RWPE1 (cell line): ENCODE data around the gene ZFYVE28.

Experiments used
- CTCF ChIA-PET: fragments of 350-600 bp; sonication (Branson Sonifier 250); formaldehyde crosslinking; extraction: SDS; loops from one replicate; lab custom pipeline; 2021; lab: Yijun Ruan, JAX
- POLR2A ChIA-PET: fragments of 400-600 bp; formaldehyde crosslinking; extraction: SDS; loops from one replicate; lab custom pipeline; 2020; ENCODE audit warnings: antibody characterized with exemption; ENCODE audit not compliant: low non-redundant PET; lab: Yijun Ruan, JAX
- DNase-seq: peaks from one replicate; pipeline ENCODE4 v3.0.0; 2012; ENCODE audit warnings: low spot score
- H3K27ac ChIP-seq: fragments of 450-650 bp; 2 replicates; pipeline ENCODE4 v1.5.1; 2017
- TF ChIP-seq, protein P1 (sequence below): fragments of 450-650 bp; conservative IDR thresholded peaks from 2 replicates; pipeline ENCODE4 v1.5.1; 2017; ENCODE audit warnings: low read depth, mild to moderate bottlenecking

The ZFYVE28 gene

DNA sequence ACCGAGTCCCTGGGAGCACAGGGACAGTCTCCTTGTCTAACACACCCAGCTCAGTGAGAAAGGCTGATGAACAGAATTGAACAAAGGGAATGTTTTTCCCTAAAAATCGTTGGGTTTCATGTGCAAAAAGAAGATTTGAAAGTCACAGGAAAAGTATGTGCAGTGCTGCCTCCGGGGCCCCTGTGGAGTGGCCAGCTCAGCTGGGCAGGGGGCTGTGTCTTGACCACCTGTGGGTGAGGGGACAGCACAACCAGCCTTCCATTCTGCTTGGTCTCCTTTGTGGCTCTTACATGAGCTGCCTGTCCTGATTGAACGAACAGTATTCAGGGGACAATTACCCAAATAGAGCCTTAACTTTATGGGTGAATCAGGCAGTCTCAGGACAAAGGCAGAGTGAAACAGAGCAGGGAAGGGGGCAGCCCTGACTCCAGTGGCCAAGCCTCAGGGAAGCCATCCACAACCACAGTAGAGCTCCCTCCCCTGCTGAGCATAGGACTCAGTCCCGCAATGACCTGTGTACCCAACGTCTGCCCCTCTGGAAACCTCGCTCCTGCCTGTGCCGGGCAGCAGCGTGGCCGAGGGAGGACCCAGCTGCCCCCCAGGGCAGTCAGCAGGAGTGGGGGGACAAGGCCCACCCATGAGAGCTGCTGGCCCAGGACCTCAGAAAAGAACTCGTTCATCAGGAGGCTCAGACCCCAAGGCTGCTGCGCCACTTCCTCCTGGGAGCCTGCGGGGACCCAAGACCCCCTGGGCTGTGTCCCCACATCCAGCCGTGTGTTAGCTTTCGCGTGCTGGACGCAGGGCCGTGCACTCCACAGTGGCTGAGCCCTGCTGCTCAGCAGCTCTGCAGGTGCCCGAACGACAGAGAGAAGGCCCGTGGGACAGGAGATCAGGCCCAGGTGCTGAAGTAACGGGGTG is 96.9 kb downstream of the ZFYVE28 start:
- TF ChIP-seq, protein P1, sequence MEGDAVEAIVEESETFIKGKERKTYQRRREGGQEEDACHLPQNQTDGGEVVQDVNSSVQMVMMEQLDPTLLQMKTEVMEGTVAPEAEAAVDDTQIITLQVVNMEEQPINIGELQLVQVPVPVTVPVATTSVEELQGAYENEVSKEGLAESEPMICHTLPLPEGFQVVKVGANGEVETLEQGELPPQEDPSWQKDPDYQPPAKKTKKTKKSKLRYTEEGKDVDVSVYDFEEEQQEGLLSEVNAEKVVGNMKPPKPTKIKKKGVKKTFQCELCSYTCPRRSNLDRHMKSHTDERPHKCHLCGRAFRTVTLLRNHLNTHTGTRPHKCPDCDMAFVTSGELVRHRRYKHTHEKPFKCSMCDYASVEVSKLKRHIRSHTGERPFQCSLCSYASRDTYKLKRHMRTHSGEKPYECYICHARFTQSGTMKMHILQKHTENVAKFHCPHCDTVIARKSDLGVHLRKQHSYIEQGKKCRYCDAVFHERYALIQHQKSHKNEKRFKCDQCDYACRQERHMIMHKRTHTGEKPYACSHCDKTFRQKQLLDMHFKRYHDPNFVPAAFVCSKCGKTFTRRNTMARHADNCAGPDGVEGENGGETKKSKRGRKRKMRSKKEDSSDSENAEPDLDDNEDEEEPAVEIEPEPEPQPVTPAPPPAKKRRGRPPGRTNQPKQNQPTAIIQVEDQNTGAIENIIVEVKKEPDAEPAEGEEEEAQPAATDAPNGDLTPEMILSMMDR: no peak
- H3K27ac ChIP-seq: no peak overlapping the region
- ChIA-PET POLR2A (no interaction called here), CTCF (no interaction called here)
- DNase-seq: no peak

DNA sequence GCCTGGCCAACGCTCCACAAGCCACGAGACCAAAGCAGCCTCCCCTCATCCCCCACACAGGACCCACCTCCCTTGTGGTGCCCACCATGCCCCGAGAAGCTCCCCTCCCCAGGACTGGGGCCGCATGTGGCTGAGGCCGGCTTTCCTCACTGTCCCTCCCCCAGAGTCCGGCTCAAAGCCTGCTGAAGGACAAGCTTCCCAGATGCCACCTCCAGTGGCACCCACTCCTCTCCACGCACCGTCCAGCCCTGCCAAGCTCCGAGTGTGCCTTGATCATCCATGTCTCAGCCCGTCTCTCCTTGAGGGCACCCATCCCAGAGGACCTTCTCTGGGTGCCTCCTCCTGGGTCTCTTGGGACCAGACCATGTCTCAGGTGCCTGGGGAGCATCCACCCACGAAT is 97.7 kb downstream of the ZFYVE28 start:
- POLR2A ChIA-PET: no interaction called here
- TF ChIP-seq, protein P1: no peak
- CTCF ChIA-PET: no interaction called here
- DNase-seq: no peak
- H3K27ac ChIP-seq: no peak overlapping the region

- POLR2A ChIA-PET: no interaction called here
- no peak for DNase-seq
- TF ChIP-seq, protein P1: no peak
- no peak overlapping the region for H3K27ac ChIP-seq
- CTCF ChIA-PET: no interaction called here
These were observed 98.3 kb downstream of the ZFYVE28 start for GRCh38 chr4:2320152-2320551.

GRCh38 chr4:2318885-2319284 is 99.6 kb downstream of the ZFYVE28 start:
- DNase-seq: no peak
- H3K27ac ChIP-seq: no peak overlapping the region
- ChIA-PET POLR2A (no interaction called here), CTCF (interaction anchor here (0.6 kb wide), 1 partner anchor 32 kb away, joined by 4 read pairs; no protein-coding TSS in a partner anchor)
- TF ChIP-seq, protein P1: no peak

DNA sequence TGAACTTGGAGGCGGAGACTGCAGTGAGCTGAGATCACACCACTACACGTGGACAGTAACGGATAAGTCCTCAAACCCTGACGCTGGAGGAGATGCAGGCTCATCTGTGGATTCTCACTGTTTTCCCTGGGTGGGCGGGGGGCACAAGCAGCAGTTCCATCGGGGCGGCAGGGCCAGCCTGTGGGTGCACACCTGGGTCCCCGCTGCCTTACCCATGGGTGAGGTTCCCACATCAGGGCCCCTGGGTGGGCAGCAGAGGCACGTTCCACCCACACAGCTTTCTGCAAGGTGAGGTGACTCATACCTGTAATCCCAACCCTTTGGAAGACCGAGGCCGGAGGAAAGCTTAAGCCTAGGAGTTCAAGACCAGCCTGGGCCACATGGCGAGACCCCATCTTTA is 100.0 kb downstream of the ZFYVE28 start:
- TF ChIP-seq, protein P1: no peak
- no peak overlapping the region for H3K27ac ChIP-seq
- ChIA-PET POLR2A (no interaction called here), CTCF (interaction anchor here (0.6 kb wide), 1 partner anchor 32 kb away, joined by 4 read pairs; no protein-coding TSS in a partner anchor)
- DNase-seq: no peak

- H3K27ac ChIP-seq: no peak overlapping the region
- TF ChIP-seq, protein P1: no peak
- POLR2A ChIA-PET: no interaction called here
- DNase-seq: no peak
- CTCF ChIA-PET: no interaction called here
These were observed 105.1 kb downstream of the ZFYVE28 start for GRCh38 chr4:2313366-2313765.
